Measurements from ENCODE around the gene PRR15L. TPM values are rescaled to one million over a fixed set of nuclear protein-coding genes. Genes with fewer than 3 reads are reported as not detected.
"Not testable (repeated sequence)": the region's sequence is repeated elsewhere in the genome, so short reads cannot be mapped to it uniquely, and the experiment has no call there.

Gene PRR15L
- total RNA-seq, 3 donors from 2014 or later: 38.7 to 105 TPM; not detected in 1

- no peak for DNase-seq (ENCODE audit: low spot score in 2 of 2)
These were observed 29.8 kb downstream of the PRR15L start for GRCh38 chr17:47927821-47928400.

GRCh38 chr17:47925678-47925988, 32.0 kb downstream of the PRR15L start:
- intact Hi-C loops (cut with DNase I; ENCODE audit: low total_unique reads): no loop called here
- TF ChIP-seq POLR2AphosphoS5 (IDR thresholded peaks at IDR 0.05) (no peak), POLR2A (IDR thresholded peaks at IDR 0.05) (no peak), CTCF (IDR thresholded peaks at IDR 0.05) (no peak)
- no peak for DNase-seq (ENCODE audit: low spot score in 2 of 2)
- no peak overlapping the region for H3K4me3 ChIP-seq
- peak overlapping the region in 1 of 2 donors; percentile 52 for H3K27ac ChIP-seq
- H3K27me3 ChIP-seq: no peaks in the 10 kb centered on the region
- H3K9me3 ChIP-seq: no peaks in the 10 kb centered on the region
- peaks cover 10 to 14% of the 10 kb centered on the region in 2 donors for H3K4me1 ChIP-seq
- peaks cover 6% of the 10 kb centered on the region for H3K36me3 ChIP-seq

More at GRCh38 chr17:47927821-47928400, 29.8 kb downstream of the PRR15L start:
- TF ChIP-seq POLR2AphosphoS5 (IDR thresholded peaks at IDR 0.05): no peak
- TF ChIP-seq CTCF (IDR thresholded peaks at IDR 0.05): no peak
- TF ChIP-seq POLR2A (IDR thresholded peaks at IDR 0.05): no peak
- Histone ChIP-seq H3K27me3 (no peaks in the 10 kb centered on the region), H3K36me3 (peaks cover 6% of the 10 kb centered on the region), H3K27ac (peak overlapping the region; percentile 76 to 87), H3K9me3 (no peaks in the 10 kb centered on the region), H3K4me3 (no peak overlapping the region), H3K4me1 (peaks cover 10 to 14% of the 10 kb centered on the region in 2 donors)
- intact Hi-C loops (cut with DNase I; ENCODE audit: low total_unique reads): no loop called here

- no peak for DNase-seq (ENCODE audit: low spot score in 2 of 2)
- H3K36me3 ChIP-seq: peaks cover 6% of the 10 kb centered on the region
- intact Hi-C loops (cut with DNase I; ENCODE audit: low total_unique reads): no loop called here
- H3K4me1 ChIP-seq: peaks cover 9 to 10% of the 10 kb centered on the region in 2 donors
- H3K4me3 ChIP-seq: no peak overlapping the region
- TF ChIP-seq POLR2A (IDR thresholded peaks at IDR 0.05) (no peak), CTCF (IDR thresholded peaks at IDR 0.05) (no peak), POLR2AphosphoS5 (IDR thresholded peaks at IDR 0.05) (no peak)
- no peaks in the 10 kb centered on the region for H3K27me3 ChIP-seq
- H3K27ac ChIP-seq: peak overlapping the region in 1 of 2 donors; percentile 52
- no peaks in the 10 kb centered on the region for H3K9me3 ChIP-seq
These were observed 32.7 kb downstream of the PRR15L start for GRCh38 chr17:47924785-47925677.

GRCh38 chr17:47919889-47920288, 37.8 kb downstream of the PRR15L start:
- intact Hi-C loops (cut with DNase I; ENCODE audit: low total_unique reads): not testable (repeated sequence)

GRCh38 chr17:47918991-47919390, 38.7 kb downstream of the PRR15L start:
- Histone ChIP-seq H3K4me1 (peaks cover 14 to 17% of the 10 kb centered on the region in 2 donors), H3K9me3 (no peaks in the 10 kb centered on the region), H3K4me3 (no peak overlapping the region), H3K27me3 (no peaks in the 10 kb centered on the region), H3K27ac (no peak overlapping the region), H3K36me3 (no peaks in the 10 kb centered on the region)
- TF ChIP-seq CTCF (IDR thresholded peaks at IDR 0.05): no peak
- no peak for TF ChIP-seq POLR2A (IDR thresholded peaks at IDR 0.05)
- TF ChIP-seq POLR2AphosphoS5 (IDR thresholded peaks at IDR 0.05): no peak
- intact Hi-C loops (cut with DNase I; ENCODE audit: low total_unique reads): loop anchor here (1.0 kb wide), 1 partner anchor 20 kb away; no protein-coding TSS in a partner anchor
- DNase-seq (ENCODE audit: low spot score in 2 of 2): no peak

More at GRCh38 chr17:47919889-47920288, 37.8 kb downstream of the PRR15L start:
- not testable (repeated sequence) for H3K9me3 ChIP-seq; H3K27ac ChIP-seq; H3K36me3 ChIP-seq; H3K27me3 ChIP-seq; DNase-seq (ENCODE audit: low spot score in 2 of 2); H3K4me3 ChIP-seq
- H3K4me1 ChIP-seq: peaks cover 6 to 14% of the 10 kb centered on the region in 2 donors

Data from breast epithelium (tissue), 4 donors.